Measurements from ENCODE around the gene ZNF562. TPM values are rescaled to one million over a fixed set of nuclear protein-coding genes. Genes with fewer than 3 reads are reported as not detected.

ZNF562 gene
- polyA plus RNA-seq, 2 of the 4 experiments (the other 2 are of a cell fraction), result 8.5 to 16.1 TPM

DNA sequence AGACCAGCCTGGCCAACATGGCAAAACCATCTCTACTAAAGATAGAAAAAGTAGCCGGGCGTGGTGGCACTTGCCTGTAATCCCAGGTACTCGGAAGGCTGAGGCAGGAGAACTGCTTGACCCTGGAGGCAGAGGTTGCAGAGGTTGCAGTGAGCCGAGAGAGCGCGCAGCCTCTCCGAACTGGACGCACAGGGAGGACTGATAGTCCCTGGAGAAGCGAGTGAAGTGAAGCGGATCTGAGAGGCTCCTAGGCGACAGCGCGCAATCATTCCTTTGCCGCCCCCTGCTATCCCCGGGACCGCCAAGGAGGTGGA lies 54.1 kb downstream of the ZNF562 start:
- ChIA-PET POLR2A (no interaction called here), CTCF (no interaction called here)
- Histone ChIP-seq H3K9me3 (peaks cover 48% of the 10 kb centered on the region), H3K4me1 (no peaks in the 10 kb centered on the region), H3K27ac (peak overlapping the region; percentile 89 to 99), H3K4me3 (peak overlapping the region; percentile 93), H3K4me2 (peak overlapping the region; percentile 60)
- WGBS (ENCODE audit: missing lambda C conversion rate), result 8% methylated on average over 10 of the region's 16 CpGs
- ATAC-seq, result peak; percentile 56 to 83; a peak in 5 of 6 replicates
- DNase-seq (ENCODE audit: low read depth in 1 of 2, low spot score in 1 of 2), result no peak
- TF ChIP-seq, protein P1, sequence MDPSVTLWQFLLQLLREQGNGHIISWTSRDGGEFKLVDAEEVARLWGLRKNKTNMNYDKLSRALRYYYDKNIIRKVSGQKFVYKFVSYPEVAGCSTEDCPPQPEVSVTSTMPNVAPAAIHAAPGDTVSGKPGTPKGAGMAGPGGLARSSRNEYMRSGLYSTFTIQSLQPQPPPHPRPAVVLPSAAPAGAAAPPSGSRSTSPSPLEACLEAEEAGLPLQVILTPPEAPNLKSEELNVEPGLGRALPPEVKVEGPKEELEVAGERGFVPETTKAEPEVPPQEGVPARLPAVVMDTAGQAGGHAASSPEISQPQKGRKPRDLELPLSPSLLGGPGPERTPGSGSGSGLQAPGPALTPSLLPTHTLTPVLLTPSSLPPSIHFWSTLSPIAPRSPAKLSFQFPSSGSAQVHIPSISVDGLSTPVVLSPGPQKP (IDR thresholded peaks at IDR 0.05; ENCODE audit: low read depth, low read length), result no peak
- TF ChIP-seq ZSCAN20 (CRISPR knock-in tag; IDR thresholded peaks at IDR 0.05) (no peak), FOXS1 (CRISPR knock-in tag; IDR thresholded peaks at IDR 0.05) (no peak), RNF2 (IDR thresholded peaks at IDR 0.05; ENCODE audit: borderline replicate concordance, low read depth) (no peak), POLR2AphosphoS2 (conservative IDR thresholded peaks at IDR 0.05; ENCODE audit: low read length) (no peak), PHF8 (IDR thresholded peaks at IDR 0.05; ENCODE audit: borderline replicate concordance, low read depth) (no peak), TFCP2L1 (CRISPR knock-in tag; IDR thresholded peaks at IDR 0.05) (no peak), BHLHE40 (IDR thresholded peaks at IDR 0.05; ENCODE audit: low read depth, low read length) (no peak), KDM5A (IDR thresholded peaks at IDR 0.05) (no peak), JUNB (IDR thresholded peaks at IDR 0.05) (no peak), ZNF302 (CRISPR knock-in tag; IDR thresholded peaks at IDR 0.05) (no peak), CEBPB (IDR thresholded peaks at IDR 0.05) (no peak)
- TF ChIP-seq, protein P2, sequence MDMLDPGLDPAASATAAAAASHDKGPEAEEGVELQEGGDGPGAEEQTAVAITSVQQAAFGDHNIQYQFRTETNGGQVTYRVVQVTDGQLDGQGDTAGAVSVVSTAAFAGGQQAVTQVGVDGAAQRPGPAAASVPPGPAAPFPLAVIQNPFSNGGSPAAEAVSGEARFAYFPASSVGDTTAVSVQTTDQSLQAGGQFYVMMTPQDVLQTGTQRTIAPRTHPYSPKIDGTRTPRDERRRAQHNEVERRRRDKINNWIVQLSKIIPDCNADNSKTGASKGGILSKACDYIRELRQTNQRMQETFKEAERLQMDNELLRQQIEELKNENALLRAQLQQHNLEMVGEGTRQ (IDR thresholded peaks at IDR 0.05), result no peak
- TF ChIP-seq, protein P3, sequence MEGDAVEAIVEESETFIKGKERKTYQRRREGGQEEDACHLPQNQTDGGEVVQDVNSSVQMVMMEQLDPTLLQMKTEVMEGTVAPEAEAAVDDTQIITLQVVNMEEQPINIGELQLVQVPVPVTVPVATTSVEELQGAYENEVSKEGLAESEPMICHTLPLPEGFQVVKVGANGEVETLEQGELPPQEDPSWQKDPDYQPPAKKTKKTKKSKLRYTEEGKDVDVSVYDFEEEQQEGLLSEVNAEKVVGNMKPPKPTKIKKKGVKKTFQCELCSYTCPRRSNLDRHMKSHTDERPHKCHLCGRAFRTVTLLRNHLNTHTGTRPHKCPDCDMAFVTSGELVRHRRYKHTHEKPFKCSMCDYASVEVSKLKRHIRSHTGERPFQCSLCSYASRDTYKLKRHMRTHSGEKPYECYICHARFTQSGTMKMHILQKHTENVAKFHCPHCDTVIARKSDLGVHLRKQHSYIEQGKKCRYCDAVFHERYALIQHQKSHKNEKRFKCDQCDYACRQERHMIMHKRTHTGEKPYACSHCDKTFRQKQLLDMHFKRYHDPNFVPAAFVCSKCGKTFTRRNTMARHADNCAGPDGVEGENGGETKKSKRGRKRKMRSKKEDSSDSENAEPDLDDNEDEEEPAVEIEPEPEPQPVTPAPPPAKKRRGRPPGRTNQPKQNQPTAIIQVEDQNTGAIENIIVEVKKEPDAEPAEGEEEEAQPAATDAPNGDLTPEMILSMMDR (IDR thresholded peaks at IDR 0.05), result no peak
- FAIRE-seq, result no peak

DNA sequence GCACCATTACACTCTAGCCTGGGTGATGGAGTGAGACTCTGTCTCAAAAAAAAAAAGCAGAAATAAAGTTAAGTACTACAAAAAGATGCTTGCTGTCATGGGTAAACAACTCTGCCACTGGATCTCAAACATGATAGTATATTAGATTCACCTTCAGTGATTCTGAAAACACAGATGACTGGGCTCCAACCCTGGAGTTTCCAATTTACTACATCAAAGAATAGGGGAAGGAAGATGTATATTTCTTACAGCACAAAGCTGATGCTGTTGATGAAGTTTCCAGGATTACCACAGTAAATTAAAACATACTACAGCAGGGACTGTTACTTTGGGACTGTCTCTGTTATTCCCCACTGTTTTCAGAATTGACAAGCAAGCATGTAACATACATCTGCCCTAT lies 59.1 kb downstream of the ZNF562 start:
- Histone ChIP-seq H3K4me3 (no peak overlapping the region), H3K9me3 (peaks cover 69% of the 10 kb centered on the region), H3K4me2 (no peak overlapping the region), H3K27ac (no peak overlapping the region), H3K4me1 (no peaks in the 10 kb centered on the region)
- DNase-seq (ENCODE audit: low read depth in 1 of 2, low spot score in 1 of 2), result no peak
- TF ChIP-seq POLR2A (IDR thresholded peaks at IDR 0.05; ENCODE audit: low read length) (no peak), TFCP2L1 (CRISPR knock-in tag; IDR thresholded peaks at IDR 0.05) (no peak), EP300 (IDR thresholded peaks at IDR 0.05) (no peak), FOXS1 (CRISPR knock-in tag; IDR thresholded peaks at IDR 0.05) (no peak), KDM1A (IDR thresholded peaks at IDR 0.05; ENCODE audit: low read depth) (no peak), GATA3 (IDR thresholded peaks at IDR 0.05; ENCODE audit: borderline replicate concordance) (no peak), RARB (CRISPR knock-in tag; IDR thresholded peaks at IDR 0.05) (no peak), TP53 (CRISPR knock-in tag; IDR thresholded peaks at IDR 0.05) (no peak), HOXB13 (CRISPR knock-in tag; IDR thresholded peaks at IDR 0.05; ENCODE audit: low read depth) (no peak), SREBF2 (IDR thresholded peaks at IDR 0.05) (no peak), ESRRA (IDR thresholded peaks at IDR 0.05; ENCODE audit: borderline replicate concordance, low read length) (no peak), ZNF302 (CRISPR knock-in tag; IDR thresholded peaks at IDR 0.05) (no peak), FOSB (CRISPR knock-in tag; IDR thresholded peaks at IDR 0.05) (no peak), FOSL2 (IDR thresholded peaks at IDR 0.05) (no peak), FOSL2 (CRISPR knock-in tag; IDR thresholded peaks at IDR 0.05) (no peak), POLR2AphosphoS2 (conservative IDR thresholded peaks at IDR 0.05; ENCODE audit: low read length) (no peak)
- TF ChIP-seq, protein P4, sequence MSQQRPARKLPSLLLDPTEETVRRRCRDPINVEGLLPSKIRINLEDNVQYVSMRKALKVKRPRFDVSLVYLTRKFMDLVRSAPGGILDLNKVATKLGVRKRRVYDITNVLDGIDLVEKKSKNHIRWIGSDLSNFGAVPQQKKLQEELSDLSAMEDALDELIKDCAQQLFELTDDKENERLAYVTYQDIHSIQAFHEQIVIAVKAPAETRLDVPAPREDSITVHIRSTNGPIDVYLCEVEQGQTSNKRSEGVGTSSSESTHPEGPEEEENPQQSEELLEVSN (IDR thresholded peaks at IDR 0.05; ENCODE audit: borderline replicate concordance, low read depth), result no peak
- TF ChIP-seq, protein P2 (IDR thresholded peaks at IDR 0.05), result no peak
- no peak for FAIRE-seq
- no peak for ATAC-seq
- ChIA-PET CTCF (no interaction called here), POLR2A (no interaction called here)
